Measurements from ENCODE around the gene ZNF431.

The ZNF431 gene

DNA sequence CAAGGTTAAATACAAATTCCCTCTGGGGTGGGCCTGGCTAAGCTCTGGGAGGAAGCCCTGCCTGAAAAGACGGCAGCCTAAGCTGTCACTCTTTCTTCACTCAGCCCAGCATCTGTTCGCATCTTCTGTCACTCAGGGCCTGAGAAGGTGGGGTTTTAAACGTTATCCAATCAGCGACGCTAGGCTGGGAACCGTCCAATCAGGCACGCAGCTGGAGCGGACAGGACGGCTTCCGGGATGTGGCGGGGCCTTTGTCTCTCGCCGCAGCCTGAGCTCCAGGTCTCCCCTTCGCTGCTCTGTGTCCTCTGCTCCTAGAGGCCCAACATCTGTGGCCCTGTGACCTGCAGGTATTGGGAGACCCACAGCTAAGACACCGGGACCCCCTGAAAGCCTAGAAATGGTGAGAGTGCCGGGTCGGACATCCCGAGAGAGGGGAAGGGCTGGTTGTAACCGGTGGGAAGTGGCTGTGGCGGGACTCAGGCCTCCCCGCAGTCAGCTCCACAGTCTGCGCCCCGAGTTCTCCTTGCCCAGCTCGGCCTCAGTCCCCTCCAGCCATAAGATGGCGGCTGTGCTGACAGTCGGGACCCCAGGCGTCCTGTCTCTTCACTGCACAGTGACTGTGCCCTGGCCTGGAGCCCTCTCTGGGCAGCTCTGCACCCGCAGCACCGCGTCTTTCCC lies at the start of gene ZNF431:
TSS of gene ZNF431 (plus strand) at position 254 of the 678 bp plus-strand sequence. CDS start at position 398, 144 bp downstream.
- peak; percentile 77 for DNase-seq (ENCODE audit: low read depth)

DNA sequence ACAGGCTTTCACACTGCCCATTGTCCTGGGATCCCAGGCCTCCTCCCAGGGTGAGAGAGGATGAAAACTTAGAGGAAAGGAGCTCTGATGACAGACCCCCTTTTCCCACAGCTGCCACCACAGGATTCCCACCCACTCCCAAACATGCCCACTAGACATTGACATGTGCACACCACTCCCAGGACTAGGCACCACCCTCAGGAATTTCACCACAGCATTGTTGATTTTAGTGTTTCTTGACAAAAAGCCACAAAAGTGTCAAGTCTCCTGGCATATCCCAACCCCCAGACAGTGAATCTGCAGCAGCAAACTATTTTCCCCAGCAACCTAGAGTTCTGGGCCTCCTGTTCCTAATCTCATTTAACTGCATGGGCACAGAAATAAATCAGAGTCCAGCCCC lies 49.7 kb upstream of the ZNF431 start:
- DNase-seq (ENCODE audit: low read depth) = no peak

DNA sequence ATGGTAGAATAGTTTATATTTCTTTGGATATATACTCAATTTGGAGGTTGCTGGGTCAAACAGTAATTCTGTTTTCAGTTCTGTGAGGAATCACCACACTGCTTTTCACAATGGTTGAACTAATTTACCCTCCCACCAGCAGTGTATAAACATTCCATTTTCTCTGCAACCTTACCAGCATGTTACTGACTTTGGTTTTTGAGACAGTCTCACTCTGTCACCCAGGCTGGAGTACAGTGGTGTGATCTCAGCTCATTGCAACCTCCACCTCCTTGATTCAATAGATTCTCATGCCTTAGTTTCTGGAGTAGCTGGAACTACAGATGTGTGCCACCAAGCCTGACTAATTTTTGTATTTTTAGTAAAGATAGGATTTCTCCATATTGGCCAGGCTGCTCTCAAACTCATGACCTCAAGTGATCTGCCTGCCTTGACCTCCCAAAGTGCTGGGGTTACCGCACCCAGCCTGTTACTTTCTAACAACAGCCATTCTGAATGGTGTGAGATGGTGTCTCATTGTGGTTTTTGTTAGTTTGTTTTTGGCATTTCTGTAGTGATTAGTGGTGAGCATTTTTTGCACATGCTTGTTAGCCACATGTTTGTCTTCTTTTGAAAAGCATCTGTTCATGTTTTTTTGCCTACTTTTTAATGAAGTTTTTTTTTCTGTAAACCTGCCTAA lies 47.4 kb upstream of the ZNF431 start:
- DNase-seq (ENCODE audit: low read depth) = no peak

DNA sequence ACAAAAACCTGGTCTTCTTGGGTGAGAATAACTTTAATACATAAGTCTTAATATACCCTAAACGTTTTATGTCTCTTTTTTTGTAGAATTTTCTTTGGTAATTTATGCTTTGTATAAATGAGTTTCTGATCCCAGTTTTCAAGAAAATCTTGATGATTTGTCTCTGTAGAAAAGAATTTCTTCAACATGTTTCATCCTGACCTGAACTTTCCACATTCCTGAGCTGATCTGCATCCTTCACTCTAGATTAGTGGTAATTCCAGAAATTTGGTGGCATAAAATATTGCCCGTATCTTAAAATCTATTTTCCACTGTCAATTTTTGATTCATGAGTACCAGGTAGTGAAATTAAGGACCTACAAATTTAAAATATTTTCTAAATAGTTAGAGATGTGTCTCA lies 43.5 kb upstream of the ZNF431 start:
- no peak for DNase-seq (ENCODE audit: low read depth)

DNA sequence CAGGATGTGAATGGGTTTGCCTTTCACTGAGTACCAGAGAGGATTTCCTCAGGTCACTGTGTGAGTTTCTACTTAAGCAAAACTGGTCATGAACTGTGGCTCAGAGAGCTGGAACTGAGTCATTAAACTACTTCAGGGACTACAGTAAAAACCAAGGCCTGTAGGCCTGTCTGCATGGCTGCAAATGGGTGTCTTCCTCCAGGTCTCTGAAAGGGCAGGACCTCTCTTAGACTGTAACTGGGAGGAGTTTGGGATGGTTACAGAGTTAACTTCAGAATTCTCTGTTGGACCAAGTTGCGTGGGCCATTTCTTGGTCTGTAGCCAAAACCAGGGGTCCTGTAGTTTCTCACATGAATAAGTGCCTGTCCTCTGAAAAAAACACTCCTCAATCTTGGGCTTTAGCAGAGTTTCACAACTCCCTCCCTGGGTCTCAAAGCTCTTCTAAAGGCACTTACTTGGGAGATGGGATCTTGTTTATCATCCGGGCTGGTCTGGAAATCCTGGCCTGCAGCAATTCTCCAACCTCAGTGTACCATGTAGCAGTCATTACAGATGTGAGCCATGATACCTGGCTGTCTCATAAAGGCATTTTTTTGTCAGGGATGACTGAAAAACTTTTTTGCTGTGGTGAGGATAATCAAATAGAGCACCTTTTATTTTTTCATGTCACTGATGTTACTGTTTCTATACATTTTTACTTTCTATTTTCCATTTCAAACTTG lies 40.2 kb upstream of the ZNF431 start:
- DNase-seq (ENCODE audit: low read depth) = no peak

DNA sequence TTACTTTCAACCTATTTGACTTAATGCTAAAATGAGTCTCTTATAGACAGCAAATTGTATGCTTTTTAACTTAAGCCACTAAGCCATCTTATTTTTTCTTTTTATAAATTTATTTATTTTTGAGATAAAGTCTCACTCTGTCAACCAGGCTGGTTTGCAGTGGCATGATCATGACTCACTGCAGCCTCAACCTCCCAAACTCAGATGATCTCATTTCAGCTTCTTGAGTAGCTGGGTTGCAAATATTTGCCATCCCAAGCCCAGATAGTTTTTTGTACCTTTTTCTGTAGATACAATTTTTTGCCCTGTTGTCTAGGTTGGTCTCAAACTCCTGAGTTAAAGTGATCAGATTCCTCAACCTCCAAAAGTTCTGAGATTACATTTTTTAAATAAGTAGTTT lies 32.7 kb upstream of the ZNF431 start:
- DNase-seq (ENCODE audit: low read depth) = no peak

DNA sequence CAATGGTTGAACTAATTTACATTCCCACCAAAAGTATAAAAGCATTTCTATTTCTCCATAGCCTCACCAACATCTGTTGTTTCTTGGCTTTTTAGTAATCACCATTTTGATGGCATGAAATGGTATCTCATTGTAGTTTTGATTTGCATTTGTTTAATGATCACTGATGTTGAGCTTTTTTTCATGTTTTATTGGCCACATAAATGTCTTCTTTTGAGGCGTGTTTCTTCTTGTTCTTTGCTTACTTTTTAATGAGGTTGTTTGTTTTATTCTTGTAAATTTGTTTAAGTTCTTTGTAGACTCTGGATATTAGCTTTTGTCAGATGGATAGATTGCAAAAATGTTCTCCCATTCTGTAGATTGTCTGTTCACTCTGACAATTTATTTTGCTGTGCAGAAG lies 31.7 kb upstream of the ZNF431 start:
- no peak for DNase-seq (ENCODE audit: low read depth)

DNA sequence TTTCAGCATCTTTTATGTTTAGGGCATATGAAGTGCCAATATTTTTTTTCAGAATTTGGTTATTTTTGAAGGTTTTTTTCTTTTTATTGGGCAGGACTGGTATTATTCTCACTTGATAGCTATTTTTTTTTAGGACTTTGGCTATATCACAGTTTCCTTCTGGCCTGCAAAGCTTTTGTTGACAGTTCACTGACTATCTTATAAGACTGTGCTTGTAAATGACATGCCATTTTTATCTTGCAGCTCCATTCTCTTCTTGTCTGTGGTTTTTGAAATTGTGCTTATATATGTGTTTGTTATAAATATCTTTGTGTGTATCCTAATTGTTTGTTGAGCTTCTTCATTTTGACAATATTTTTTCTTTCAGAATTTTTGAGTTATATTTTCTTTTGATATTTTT lies 26.4 kb upstream of the ZNF431 start:
- peak; percentile 15 for DNase-seq (ENCODE audit: low read depth)

DNA sequence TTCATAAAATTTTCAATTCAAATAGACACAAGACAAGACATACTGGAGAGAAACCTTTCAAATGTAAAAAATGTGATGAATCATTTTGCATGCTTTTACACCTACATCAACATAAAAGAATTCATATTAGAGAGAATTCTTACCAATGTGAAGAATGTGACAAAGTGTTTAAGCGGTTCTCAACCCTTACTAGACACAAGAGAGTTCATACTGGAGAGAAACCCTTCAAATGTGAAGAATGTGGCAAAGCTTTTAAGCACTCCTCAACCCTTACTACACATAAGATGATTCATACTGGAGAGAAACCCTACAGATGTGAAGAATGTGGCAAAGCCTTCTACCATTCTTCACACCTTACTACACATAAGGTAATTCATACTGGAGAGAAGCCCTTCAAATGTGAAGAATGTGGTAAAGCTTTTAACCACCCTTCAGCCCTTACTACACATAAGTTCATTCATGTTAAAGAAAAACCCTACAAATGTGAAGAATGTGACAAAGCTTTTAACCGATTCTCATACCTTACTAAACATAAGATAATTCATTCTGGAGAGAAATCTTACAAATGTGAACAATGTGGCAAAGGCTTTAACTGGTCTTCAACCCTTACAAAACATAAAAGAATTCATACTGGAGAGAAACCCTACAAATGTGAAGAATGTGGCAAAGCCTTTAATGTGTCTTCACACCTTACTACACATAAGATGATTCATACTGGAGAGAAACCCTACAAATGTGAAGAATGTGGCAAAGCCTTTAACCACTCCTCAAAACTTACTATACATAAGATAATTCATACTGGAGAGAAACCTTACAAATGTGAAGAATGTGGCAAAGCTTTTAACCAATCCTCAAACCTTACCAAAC lies 24.6 kb upstream of the ZNF431 start:
- no peak for DNase-seq (ENCODE audit: low read depth)

DNA sequence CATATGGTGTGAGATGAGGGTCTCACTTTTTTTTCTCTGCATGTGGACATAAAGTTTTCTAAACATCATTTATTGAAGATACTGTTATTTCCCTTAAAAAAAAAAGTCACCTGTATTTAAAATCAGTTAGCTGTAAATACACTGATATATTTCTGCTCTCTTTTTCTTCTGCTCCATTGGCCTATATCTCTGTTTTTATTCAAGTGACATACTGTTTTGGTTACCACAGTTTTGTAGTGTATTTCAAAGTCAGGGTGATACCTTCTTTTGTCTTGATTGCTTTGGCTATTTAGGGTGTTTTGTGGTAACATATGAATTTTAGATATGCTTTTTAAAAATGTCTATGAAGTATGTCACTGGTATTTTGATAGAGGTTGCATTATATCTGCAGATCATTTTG lies 15.8 kb upstream of the ZNF431 start:
- no peak for DNase-seq (ENCODE audit: low read depth)

DNA sequence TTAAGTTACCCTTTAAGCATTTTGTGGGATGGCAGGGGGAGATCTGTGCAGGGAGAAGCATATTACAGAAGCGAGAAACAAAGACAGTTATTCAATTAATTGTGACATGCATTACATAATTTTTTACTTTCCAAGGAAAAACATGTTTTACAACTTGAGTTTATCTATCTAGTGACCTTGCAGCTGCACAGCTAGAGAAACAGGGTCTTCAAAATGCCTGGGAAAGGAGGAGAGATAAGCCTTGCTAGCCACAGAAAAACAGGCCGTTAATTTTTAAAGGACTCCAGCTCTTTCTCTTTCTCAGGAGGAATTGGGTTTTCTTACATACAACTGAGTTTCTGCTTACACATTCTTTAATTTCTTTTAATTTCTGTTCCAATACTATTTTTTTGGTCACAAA lies 14.8 kb upstream of the ZNF431 start:
- no peak for DNase-seq (ENCODE audit: low read depth)

DNA sequence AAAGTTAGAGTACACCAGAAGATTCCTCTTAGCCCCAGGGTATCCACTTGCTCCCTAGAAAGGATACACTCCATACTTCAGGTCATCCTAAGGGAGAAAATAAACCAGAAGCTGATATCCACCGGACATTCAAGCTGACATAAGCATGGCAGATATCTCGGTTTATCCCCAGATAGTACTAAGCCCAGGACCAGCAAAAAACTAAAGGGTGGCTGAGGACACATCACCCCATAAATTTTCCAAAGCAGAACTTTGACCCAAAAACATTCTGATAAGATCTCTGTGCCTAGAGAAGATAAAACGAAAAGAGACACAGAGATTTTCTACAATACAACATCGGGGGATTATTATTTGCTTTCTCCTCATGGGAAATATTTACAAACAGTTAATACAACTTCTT lies 13.9 kb upstream of the ZNF431 start:
- DNase-seq (ENCODE audit: low read depth) = no peak

DNA sequence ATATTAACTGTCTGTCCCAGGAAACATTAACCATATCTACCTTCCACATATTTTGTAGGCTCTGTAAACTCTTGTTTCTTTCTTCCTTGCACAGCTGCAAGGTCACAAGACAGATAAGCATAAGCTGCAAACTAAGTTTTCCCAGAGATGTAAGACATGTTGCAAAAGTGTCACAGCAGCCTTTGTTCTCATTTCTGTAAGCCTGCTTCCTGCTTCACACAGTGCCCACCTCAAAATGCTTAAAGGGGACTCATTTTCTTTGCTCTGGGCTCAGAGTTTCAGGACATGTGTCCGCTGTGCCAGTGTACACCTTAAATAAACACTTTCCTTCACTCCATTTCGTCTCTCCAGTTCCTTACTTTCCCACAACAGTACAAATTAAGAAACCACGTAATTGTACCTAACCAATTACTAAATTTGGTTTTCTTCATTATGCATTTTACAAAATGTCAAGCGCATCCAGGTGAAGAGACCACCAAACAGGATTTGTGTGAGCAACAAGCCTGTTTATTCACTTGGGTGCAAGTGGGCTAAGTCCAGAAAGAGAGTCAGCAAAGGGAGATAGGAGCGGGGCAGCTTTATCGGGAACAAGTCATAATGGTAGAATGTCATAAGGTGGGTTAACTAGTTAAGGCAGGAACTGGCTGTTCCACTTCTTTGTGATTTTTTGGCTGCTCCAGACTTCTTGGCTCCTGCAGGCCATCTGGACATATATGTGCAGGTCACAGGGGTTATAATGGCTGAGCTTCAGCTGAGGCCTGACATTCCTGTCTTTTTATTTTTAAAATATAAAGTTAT lies 12.7 kb upstream of the ZNF431 start:
- DNase-seq (ENCODE audit: low read depth) = no peak

DNA sequence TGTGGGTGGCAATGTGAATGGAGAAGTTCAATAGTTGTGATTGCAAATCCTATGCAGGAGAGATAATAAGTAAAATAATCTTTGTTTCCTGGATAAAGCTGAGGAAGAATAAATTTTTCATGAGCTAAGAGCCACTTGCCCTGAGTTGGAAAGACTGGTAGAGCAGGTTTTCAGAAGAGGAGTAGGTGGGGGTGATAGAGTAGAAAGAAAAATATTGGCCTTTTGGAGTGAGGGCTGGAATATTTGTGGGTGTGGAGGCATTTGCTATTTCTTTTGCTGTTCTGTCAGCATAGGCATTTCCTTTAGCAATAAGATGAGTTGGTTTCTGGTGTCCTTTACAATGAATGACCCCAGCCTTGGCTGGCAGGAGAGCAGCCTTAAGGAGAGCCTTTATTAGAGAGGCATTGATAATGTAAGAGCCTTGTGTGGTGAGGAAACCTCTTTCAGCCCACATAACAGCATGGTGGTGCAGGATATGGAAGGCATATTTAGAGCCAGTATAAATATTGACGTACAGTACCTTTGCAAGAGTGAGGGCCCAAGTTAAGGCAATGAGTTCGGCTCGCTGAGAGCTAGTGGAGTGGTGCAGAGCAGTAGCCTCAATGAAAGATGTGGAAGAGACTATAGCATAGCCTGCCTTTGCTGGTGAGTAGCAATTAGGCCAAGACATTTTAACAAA lies 11.6 kb upstream of the ZNF431 start:
- DNase-seq (ENCODE audit: low read depth) = no peak

DNA sequence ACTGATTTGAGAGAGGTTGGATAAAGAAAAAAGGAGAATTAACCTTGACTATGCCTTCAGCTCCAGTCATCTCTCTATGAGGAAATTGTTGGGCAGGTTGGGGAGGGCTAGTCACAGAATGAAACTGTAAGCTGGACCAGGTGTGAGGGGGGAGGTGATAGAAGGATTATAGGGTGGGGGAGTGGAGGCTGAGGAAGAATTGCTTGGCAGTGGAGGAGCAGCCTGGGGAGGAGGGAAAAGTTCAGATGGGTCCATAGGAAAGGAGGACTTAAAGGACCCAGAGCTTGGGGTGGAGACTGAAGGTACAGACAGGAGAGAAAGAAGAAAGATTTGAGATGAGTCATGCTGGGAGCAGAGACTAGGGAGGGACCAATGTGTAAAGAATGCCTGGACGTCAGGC lies 8.2 kb upstream of the ZNF431 start:
- DNase-seq (ENCODE audit: low read depth) = no peak

DNA sequence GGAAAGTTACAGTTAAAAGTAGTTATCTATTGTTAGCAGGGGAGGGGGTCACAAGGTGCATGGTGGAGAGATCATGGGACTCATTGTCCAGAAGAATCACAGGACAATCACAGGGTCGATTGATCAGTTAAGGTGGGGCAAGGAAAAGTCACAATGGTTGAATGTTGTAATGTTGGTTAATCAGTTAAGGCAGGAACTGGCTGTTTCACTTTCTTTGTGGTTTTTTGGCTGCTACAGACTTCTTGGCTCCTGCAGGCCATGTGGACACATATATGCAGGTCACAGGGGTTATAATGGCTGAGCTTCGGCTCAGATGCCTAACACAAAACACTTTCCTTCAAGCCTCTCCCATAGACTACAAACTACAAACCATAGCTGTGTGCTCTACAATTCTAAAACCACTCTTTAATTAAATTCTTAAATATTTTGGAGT lies 6.9 kb upstream of the ZNF431 start:
- DNase-seq (ENCODE audit: low read depth) = no peak

DNA sequence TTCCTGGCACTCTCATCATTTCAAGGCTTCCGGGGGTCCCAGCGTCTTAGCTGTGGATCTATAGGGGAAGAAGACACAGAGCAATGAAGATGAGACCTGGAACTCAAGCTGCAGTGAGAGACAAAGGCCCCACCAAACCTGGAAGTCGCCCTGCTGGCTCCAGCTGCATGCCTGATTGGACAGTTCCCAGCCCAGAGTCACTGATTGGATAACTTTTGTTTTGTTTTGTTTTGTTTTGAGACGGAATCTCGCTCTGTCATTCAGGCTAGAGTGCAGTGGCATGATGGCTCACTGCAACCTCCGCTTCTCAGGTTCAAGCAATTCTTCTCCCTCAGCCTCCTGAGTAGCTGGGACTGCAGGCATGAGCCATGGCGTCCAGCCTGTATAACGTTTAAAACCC lies 6.4 kb upstream of the ZNF431 start:
- DNase-seq (ENCODE audit: low read depth) = no peak

DNA sequence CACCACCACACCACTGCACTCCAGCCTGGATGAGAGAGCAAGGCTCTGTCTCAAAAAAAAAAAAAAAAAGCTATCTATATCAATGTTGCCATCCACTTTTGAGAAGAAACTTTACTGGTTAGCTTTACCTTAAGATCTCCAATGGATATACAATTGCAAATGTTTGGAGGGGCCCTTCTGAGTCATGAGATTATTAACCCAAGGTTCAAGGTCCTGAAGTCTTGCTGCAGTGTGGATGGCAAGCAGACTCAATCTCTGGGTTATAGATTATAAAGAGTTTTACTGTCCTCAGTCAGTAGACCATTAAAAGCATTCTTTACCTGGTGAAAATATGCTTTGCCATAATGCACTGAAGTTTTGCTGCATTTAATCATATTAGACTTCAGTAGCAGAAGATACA lies 3.7 kb upstream of the ZNF431 start:
- no peak for DNase-seq (ENCODE audit: low read depth)

DNA sequence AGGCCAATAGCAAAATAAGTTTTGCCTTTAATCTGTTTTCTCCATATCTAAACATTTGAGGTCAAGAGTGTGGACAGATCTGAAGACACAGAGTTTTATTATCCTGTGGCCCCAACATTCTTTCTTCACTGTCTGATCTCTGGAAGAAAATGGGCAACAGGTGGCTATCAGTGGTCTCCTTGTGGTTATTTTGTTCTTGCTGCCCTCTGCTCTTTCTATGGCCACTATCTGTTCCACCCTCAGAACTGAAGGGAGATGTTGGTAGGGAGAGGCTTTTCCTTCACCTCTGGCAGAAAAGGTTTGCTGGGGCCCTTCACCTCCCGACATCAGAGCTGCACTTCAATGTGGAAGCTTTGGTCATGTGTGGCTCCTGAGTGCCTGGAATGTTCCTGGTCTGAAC lies 834 bp upstream of the ZNF431 start:
- DNase-seq (ENCODE audit: low read depth) = peak; percentile 43

DNA sequence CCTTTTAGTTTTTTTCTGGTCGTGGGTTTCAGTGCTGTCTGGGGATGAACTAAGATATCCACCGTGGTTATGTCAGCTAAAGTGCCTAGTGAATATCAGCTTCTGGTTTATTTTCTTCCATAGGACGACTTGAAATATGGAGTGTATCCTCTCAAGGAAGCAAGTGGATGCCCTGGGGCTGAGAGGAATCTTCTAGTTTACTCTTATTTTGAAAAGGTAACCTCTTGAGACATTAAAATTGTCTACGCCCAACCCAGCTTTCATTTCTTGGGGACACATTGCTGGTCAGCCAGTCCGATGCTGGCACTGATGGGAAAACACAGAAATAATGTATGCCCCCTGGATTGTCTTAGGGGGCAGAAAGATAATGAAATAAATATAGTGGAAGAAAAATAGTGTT lies 1.6 kb downstream of the ZNF431 start:
- no peak for DNase-seq (ENCODE audit: low read depth)

DNA sequence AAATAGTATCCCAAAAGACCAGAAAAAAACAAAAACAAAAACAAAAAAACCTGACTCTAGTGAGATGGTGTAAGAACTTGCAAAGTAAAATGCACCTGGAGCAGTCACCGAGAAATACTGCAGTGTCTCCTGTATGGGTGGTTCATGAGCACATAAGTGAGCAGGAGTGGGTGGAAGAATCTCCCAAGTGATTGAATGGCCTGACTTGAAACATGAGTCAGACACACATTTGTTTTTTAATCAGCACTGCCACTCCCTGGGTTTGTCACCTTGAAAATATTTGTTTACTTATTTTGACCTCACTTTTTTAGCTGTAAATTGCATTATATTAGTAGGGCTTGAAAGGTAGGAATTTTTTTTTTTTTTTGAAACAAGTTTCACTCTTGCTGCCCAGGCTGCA lies 2.0 kb downstream of the ZNF431 start:
- no peak for DNase-seq (ENCODE audit: low read depth)

Measured in CMK (cell line).